Nephron (organoid): ENCODE data around the gene TDRD10.

Experiments
- H3K27ac Mint-ChIP-seq, 3 experiments: 2 replicates each; pipeline ENCODE4 v1.8.0; 2020; ENCODE audit warnings: mixed read lengths in 3 of 3, mild to moderate bottlenecking in 2 of 3, moderate library complexity in 1 of 3
- H3K27me3 Mint-ChIP-seq: 2 replicates; pipeline ENCODE4 v1.8.0; 2021; ENCODE audit warnings: low read depth, mild to moderate bottlenecking, moderate library complexity, mixed read lengths
- H3K36me3 Mint-ChIP-seq: 2 replicates; pipeline ENCODE4 v1.8.0; 2020; ENCODE audit warnings: low read depth, mixed read lengths
- H3K4me1 Mint-ChIP-seq: 2 replicates; pipeline ENCODE4 v1.8.0; 2020; ENCODE audit warnings: mixed read lengths
- H3K4me3 Mint-ChIP-seq, 3 experiments: 2 replicates each; pipeline ENCODE4 v1.8.0; 2020; ENCODE audit warnings: mild to moderate bottlenecking in 3 of 3, mixed read lengths in 3 of 3, moderate library complexity in 2 of 3
- H3K9me3 Mint-ChIP-seq: 2 replicates; pipeline ENCODE4 v1.8.0; 2020; ENCODE audit warnings: mixed read lengths
- CTCF ChIP-seq, 3 experiments: fragments of 200-600 bp; sonication (generic); IDR thresholded peaks; one replicate each; pipeline ENCODE4 v1.5.0; 2021; ENCODE audit warnings: antibody characterized with exemption in 3 of 3; ENCODE audit not compliant: unreplicated experiment in 3 of 3

Gene TDRD10

GRCh38 chr1:154590756-154591155 is 88.7 kb downstream of the TDRD10 start:
- peaks cover 11% of the 10 kb centered on the region for H3K4me1 Mint-ChIP-seq
- TF ChIP-seq CTCF (IDR thresholded peaks at IDR 0.05; ENCODE audit: unreplicated experiment in 3 of 3) = no peak
- H3K4me3 Mint-ChIP-seq = no peak overlapping the region
- no peaks in the 10 kb centered on the region for H3K9me3 Mint-ChIP-seq
- H3K36me3 Mint-ChIP-seq = peaks cover 82% of the 10 kb centered on the region
- H3K27ac Mint-ChIP-seq = no peak overlapping the region
- no peaks in the 10 kb centered on the region for H3K27me3 Mint-ChIP-seq

- no peak for TF ChIP-seq CTCF (IDR thresholded peaks at IDR 0.05; ENCODE audit: unreplicated experiment in 3 of 3)
- peaks cover 77% of the 10 kb centered on the region for H3K36me3 Mint-ChIP-seq
- no peaks in the 10 kb centered on the region for H3K9me3 Mint-ChIP-seq
- H3K4me3 Mint-ChIP-seq = no peak overlapping the region
- H3K27ac Mint-ChIP-seq = no peak overlapping the region
- H3K4me1 Mint-ChIP-seq = peaks cover 11% of the 10 kb centered on the region
- H3K27me3 Mint-ChIP-seq = no peaks in the 10 kb centered on the region
These were observed 89.2 kb downstream of the TDRD10 start for GRCh38 chr1:154591206-154591605.

GRCh38 chr1:154593390-154593789 is 91.4 kb downstream of the TDRD10 start:
- no peaks in the 10 kb centered on the region for H3K27me3 Mint-ChIP-seq
- H3K4me3 Mint-ChIP-seq = no peak overlapping the region
- no peaks in the 10 kb centered on the region for H3K9me3 Mint-ChIP-seq
- H3K36me3 Mint-ChIP-seq = peaks cover 77% of the 10 kb centered on the region
- H3K4me1 Mint-ChIP-seq = peaks cover 11% of the 10 kb centered on the region
- TF ChIP-seq CTCF (IDR thresholded peaks at IDR 0.05; ENCODE audit: unreplicated experiment in 3 of 3) = no peak
- H3K27ac Mint-ChIP-seq = no peak overlapping the region

GRCh38 chr1:154594811-154595210 is 92.8 kb downstream of the TDRD10 start:
- no peak for TF ChIP-seq CTCF (IDR thresholded peaks at IDR 0.05; ENCODE audit: unreplicated experiment in 3 of 3)
- peaks cover 74% of the 10 kb centered on the region for H3K36me3 Mint-ChIP-seq
- H3K27ac Mint-ChIP-seq = no peak overlapping the region
- no peaks in the 10 kb centered on the region for H3K27me3 Mint-ChIP-seq
- peaks cover 11% of the 10 kb centered on the region for H3K4me1 Mint-ChIP-seq
- no peak overlapping the region for H3K4me3 Mint-ChIP-seq
- no peaks in the 10 kb centered on the region for H3K9me3 Mint-ChIP-seq

- H3K4me3 Mint-ChIP-seq = no peak overlapping the region
- no peaks in the 10 kb centered on the region for H3K27me3 Mint-ChIP-seq
- no peak for TF ChIP-seq CTCF (IDR thresholded peaks at IDR 0.05; ENCODE audit: unreplicated experiment in 3 of 3)
These were observed 93.6 kb downstream of the TDRD10 start for GRCh38 chr1:154595621-154596020.

More at GRCh38 chr1:154595621-154596020, 93.6 kb downstream of the TDRD10 start:
- H3K4me1 Mint-ChIP-seq = peaks cover 11% of the 10 kb centered on the region
- H3K36me3 Mint-ChIP-seq = peaks cover 73% of the 10 kb centered on the region
- H3K9me3 Mint-ChIP-seq = no peaks in the 10 kb centered on the region
- H3K27ac Mint-ChIP-seq = no peak overlapping the region
